Esophagus squamous epithelium (tissue), 5 donors: ENCODE data around the gene RIMBP2. TPM values are rescaled to one million over a fixed set of nuclear protein-coding genes. Genes with fewer than 3 reads are reported as not detected.

Source experiments
- DNase-seq: peaks from one replicate; lab custom pipeline; 2025; lab: John Stamatoyannopoulos, UW
- H3K27ac ChIP-seq, 4 donors: fragments of 200-600 bp; sonication (generic); one replicate each; pipeline ENCODE4 v1.5.1; 2016 to 2019; ENCODE audit warnings: mild to moderate bottlenecking in 1 of 4
- H3K27me3 ChIP-seq, 4 donors: fragments of 200-600 bp; sonication (generic); 1 replicate in 3 of 4; 2 replicates in 1 of 4; pipeline versions ENCODE4 v1.5.1 to v1.6.0; 2017 to 2021; ENCODE audit warnings: antibody characterized with exemption in 1 of 4
- H3K36me3 ChIP-seq, 3 donors: fragments of 200-600 bp; sonication (generic); one replicate each; pipeline ENCODE4 v1.5.1; 2016 to 2019
- H3K4me1 ChIP-seq, 3 donors: fragments of 200-600 bp; sonication (generic); one replicate each; pipeline ENCODE4 v1.5.1; 2017 to 2019
- H3K4me3 ChIP-seq, 4 donors: fragments of 200-600 bp; sonication (generic); 1 replicate in 3 of 4; 2 replicates in 1 of 4; pipeline ENCODE4 v1.5.1; 2016 to 2019; ENCODE audit warnings: mild to moderate bottlenecking in 2 of 4, moderate library complexity in 1 of 4
- H3K9me3 ChIP-seq, 3 donors: fragments of 200-600 bp; sonication (generic); one replicate each; pipeline ENCODE4 v1.5.1; 2016 to 2019
- CTCF ChIP-seq, 6 experiments: fragments of 450-650 bp in 4 of 6; fragments of 200-600 bp in 2 of 6; sonication (generic) in 2 of 6; IDR thresholded peaks; one replicate each; pipeline ENCODE4 v1.5.1; 2016 to 2019; ENCODE audit warnings: antibody characterized with exemption in 6 of 6, mild to moderate bottlenecking in 4 of 6, moderate library complexity in 4 of 6
- POLR2A ChIP-seq, 4 donors: fragments of 450-650 bp; IDR thresholded peaks; one replicate each; pipeline ENCODE4 v1.6.1; 2017; ENCODE audit warnings: antibody characterized with exemption in 4 of 4, mild to moderate bottlenecking in 4 of 4, moderate library complexity in 3 of 4
- WGBS, 2 donors: methylation state at CpG; one replicate each; pipeline ENCODE4 v1.1.5; 2018; 5-methylcytosine and 5-hydroxymethylcytosine counted together
- intact Hi-C: fragments of 100-400 bp; cut with DNase I; formaldehyde crosslinking; loops from one replicate; pipeline ENCODE4 v1.15.0; 2022
- total RNA-seq, 4 donors: library from RNA; depleted of rRNA; stranded (reverse); fragments of >200 nt; gene quantifications; one replicate each; pipeline ENCODE4 v1.1.0, GENCODE V29; 2016
- donor health status: DM: yes; HTN: yes; CAD: no.

RIMBP2 gene
- total RNA-seq, 4 donors from 2014 or later, result 0.08 to 0.76 (median 0.46) TPM

GRCh38 chr12:130468700-130469245, 247.3 kb downstream of the RIMBP2 start:
- Histone ChIP-seq H3K4me1 (no peaks in the 10 kb centered on the region), H3K27me3 (peaks cover 0 to 13% (median 0%) of the 10 kb centered on the region in 4 donors), H3K9me3 (peaks cover 0 to 15% (median 12%) of the 10 kb centered on the region in 3 donors), H3K27ac (no peak overlapping the region), H3K4me3 (no peak overlapping the region), H3K36me3 (no peaks in the 10 kb centered on the region)
- TF ChIP-seq POLR2A (IDR thresholded peaks at IDR 0.05), result no peak
- TF ChIP-seq CTCF (IDR thresholded peaks at IDR 0.05), result no peak
- intact Hi-C loops, result no loop called here
- no peak for DNase-seq
- WGBS, 2 donors, result 91 to 99% methylated on average over 12 to 15 of the region's 24 CpGs

- 68% methylated on average over 4 of the region's 9 CpGs; no CpG with 5 or more reads in 1 of the 2 donors for WGBS, 2 donors
- peaks cover 0 to 13% (median 0%) of the 10 kb centered on the region in 4 donors for H3K27me3 ChIP-seq
- TF ChIP-seq CTCF (IDR thresholded peaks at IDR 0.05), result no peak
- TF ChIP-seq POLR2A (IDR thresholded peaks at IDR 0.05), result no peak
- H3K4me3 ChIP-seq, result no peak overlapping the region
- H3K36me3 ChIP-seq, result no peaks in the 10 kb centered on the region
- H3K27ac ChIP-seq, result no peak overlapping the region
- no peak for DNase-seq
- intact Hi-C loops, result no loop called here
- peaks cover 0 to 15% (median 12%) of the 10 kb centered on the region in 3 donors for H3K9me3 ChIP-seq
- H3K4me1 ChIP-seq, result no peaks in the 10 kb centered on the region
Measured at GRCh38 chr12:130468186-130468585, 247.9 kb downstream of the RIMBP2 start.

GRCh38 chr12:130465626-130466025, 250.5 kb downstream of the RIMBP2 start:
- H3K27me3 ChIP-seq, result peaks cover 0 to 13% (median 0%) of the 10 kb centered on the region in 4 donors
- peaks cover 0 to 15% (median 12%) of the 10 kb centered on the region in 3 donors for H3K9me3 ChIP-seq
- DNase-seq, result no peak
- no peak overlapping the region for H3K4me3 ChIP-seq
- 60% methylated on average over 4 of the region's 10 CpGs; no CpG with 5 or more reads in 1 of the 2 donors for WGBS, 2 donors
- no peaks in the 10 kb centered on the region for H3K36me3 ChIP-seq
- intact Hi-C loops, result no loop called here
- no peaks in the 10 kb centered on the region for H3K4me1 ChIP-seq
- TF ChIP-seq POLR2A (IDR thresholded peaks at IDR 0.05), result no peak
- TF ChIP-seq CTCF (IDR thresholded peaks at IDR 0.05), result no peak
- no peak overlapping the region for H3K27ac ChIP-seq

GRCh38 chr12:130465046-130465445, 251.1 kb downstream of the RIMBP2 start:
- TF ChIP-seq POLR2A (IDR thresholded peaks at IDR 0.05) (no peak), CTCF (IDR thresholded peaks at IDR 0.05) (no peak)
- Histone ChIP-seq H3K9me3 (peaks cover 0 to 15% (median 12%) of the 10 kb centered on the region in 3 donors), H3K27me3 (peaks cover 0 to 13% (median 0%) of the 10 kb centered on the region in 4 donors), H3K27ac (no peak overlapping the region), H3K4me1 (no peaks in the 10 kb centered on the region), H3K36me3 (no peaks in the 10 kb centered on the region), H3K4me3 (no peak overlapping the region)
- no peak for DNase-seq
- intact Hi-C loops, result no loop called here
- 92 to 100% methylated on average over 3 to 8 of the region's 15 CpGs for WGBS, 2 donors

- H3K27ac ChIP-seq, result no peak overlapping the region
- DNase-seq, result no peak
- H3K9me3 ChIP-seq, result peaks cover 0 to 15% (median 12%) of the 10 kb centered on the region in 3 donors
- no peak overlapping the region for H3K4me3 ChIP-seq
- intact Hi-C loops, result no loop called here
- H3K27me3 ChIP-seq, result peaks cover 0 to 13% (median 0%) of the 10 kb centered on the region in 4 donors
- TF ChIP-seq POLR2A (IDR thresholded peaks at IDR 0.05) (no peak), CTCF (IDR thresholded peaks at IDR 0.05) (no peak)
- H3K4me1 ChIP-seq, result no peaks in the 10 kb centered on the region
- 70 to 77% methylated on average over 13 to 16 of the region's 19 CpGs for WGBS, 2 donors
- no peaks in the 10 kb centered on the region for H3K36me3 ChIP-seq
Measured at GRCh38 chr12:130463818-130464670, 252.1 kb downstream of the RIMBP2 start.
